ENCODE data around the gene EOMES. TPM values are rescaled to one million over a fixed set of nuclear protein-coding genes. Genes with fewer than 3 reads are reported as not detected.
A peak's percentile ranks its signal among the peaks of the same experiment; 100 is the strongest.

The EOMES gene
- total RNA-seq, 1 experiment from 2014 or later = 0.47 TPM

DNA sequence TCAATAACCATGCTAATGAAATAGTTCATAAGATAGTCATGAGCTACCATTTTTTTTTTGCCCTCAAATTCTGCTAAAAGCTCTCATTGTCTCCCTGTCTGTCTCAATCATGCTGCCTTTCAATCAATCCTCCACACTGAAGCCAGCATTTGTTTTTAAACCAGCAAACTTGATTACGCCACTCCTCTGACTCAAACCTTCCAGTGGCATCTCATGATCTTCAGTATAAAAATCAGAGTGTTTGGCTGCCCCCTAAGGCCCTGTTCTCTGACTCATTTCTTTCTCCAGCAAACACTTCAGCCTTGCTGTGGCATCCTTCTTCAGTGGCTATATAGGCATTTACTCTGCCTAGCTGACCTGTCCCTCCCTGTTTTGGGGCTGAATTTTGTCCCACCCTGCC, 36.0 kb upstream of the EOMES start:
- H3K9me3 ChIP-seq (ENCODE audit: low read length) = no peaks in the 10 kb centered on the region
- ChIA-PET POLR2A (ENCODE audit: unreplicated experiment) (no interaction called here), CTCF (interaction anchor here (0.7 kb wide), 1 partner anchor 15 kb away, joined by 4 read pairs; no protein-coding TSS in a partner anchor)
- no peak overlapping the region for H2AFZ ChIP-seq (ENCODE audit: low read length)
- H3K79me2 ChIP-seq (ENCODE audit: low read length) = no peaks in the 10 kb centered on the region
- H4K20me1 ChIP-seq (ENCODE audit: low read length) = no peaks in the 10 kb centered on the region
- H3K4me3 ChIP-seq (ENCODE audit: low read length) = no peak overlapping the region
- no peak overlapping the region for H3K9ac ChIP-seq (ENCODE audit: low read length)
- peak; percentile 80 for ATAC-seq
- H3K27me3 ChIP-seq (ENCODE audit: low read length) = no peaks in the 10 kb centered on the region
- H3K4me2 ChIP-seq (ENCODE audit: low read length) = no peak overlapping the region
- H3K4me1 ChIP-seq (ENCODE audit: insufficient read depth, low read length) = peaks cover 16% of the 10 kb centered on the region; the same call in 1 of the 2 replicates
- DNase-seq = peak; percentile 88
- no peak overlapping the region for H3K27ac ChIP-seq (ENCODE audit: low read length)
- no peaks in the 10 kb centered on the region for H3F3A ChIP-seq (ENCODE audit: low read length, unreplicated experiment)
- H3K36me3 ChIP-seq (ENCODE audit: low read depth, low read length) = no peaks in the 10 kb centered on the region
- intact Hi-C loops (cut with micrococcal nuclease) = no loop called here
- BruUV-seq (replicated peaks) = no TSS peak
- no peaks in the 10 kb centered on the region for H3K9me2 ChIP-seq (replicated peaks; ENCODE audit: low read length)
- TF ChIP-seq, protein P1, sequence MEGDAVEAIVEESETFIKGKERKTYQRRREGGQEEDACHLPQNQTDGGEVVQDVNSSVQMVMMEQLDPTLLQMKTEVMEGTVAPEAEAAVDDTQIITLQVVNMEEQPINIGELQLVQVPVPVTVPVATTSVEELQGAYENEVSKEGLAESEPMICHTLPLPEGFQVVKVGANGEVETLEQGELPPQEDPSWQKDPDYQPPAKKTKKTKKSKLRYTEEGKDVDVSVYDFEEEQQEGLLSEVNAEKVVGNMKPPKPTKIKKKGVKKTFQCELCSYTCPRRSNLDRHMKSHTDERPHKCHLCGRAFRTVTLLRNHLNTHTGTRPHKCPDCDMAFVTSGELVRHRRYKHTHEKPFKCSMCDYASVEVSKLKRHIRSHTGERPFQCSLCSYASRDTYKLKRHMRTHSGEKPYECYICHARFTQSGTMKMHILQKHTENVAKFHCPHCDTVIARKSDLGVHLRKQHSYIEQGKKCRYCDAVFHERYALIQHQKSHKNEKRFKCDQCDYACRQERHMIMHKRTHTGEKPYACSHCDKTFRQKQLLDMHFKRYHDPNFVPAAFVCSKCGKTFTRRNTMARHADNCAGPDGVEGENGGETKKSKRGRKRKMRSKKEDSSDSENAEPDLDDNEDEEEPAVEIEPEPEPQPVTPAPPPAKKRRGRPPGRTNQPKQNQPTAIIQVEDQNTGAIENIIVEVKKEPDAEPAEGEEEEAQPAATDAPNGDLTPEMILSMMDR (conservative IDR thresholded peaks at IDR 0.05; ENCODE audit: low read depth, low read length) = peak; percentile 16; the same call in 1 of the 2 replicates
- TF ChIP-seq EZH2phosphoT487 (IDR thresholded peaks at IDR 0.05; ENCODE audit: borderline replicate concordance, low read length) (no peak), EZH2 (IDR thresholded peaks at IDR 0.05; ENCODE audit: low read length, unreplicated experiment) (no peak)

DNA sequence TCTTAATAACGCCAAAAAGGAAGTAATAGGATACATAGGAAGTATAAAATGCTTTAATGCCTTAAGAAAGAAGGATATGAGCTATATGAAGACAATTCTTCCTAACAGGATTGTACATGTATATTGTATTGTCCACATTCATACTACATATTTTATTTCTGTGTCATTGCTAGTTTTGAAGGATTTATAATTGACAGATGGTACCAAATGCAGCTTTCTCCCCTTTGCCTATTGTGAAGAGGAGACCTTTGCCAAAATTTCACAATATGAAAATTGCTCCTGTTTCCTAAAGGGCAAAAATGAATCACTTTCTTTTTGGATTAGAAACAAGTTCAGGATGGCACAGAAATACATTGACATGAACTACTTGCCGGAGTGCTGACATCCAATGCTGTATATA, 34.8 kb upstream of the EOMES start:
- POLR2A ChIA-PET (ENCODE audit: unreplicated experiment) = no interaction called here
- no peak overlapping the region for H2AFZ ChIP-seq (ENCODE audit: low read length)
- DNase-seq (peak; percentile 33), ATAC-seq (no peak)
- H3K27ac ChIP-seq (ENCODE audit: low read length) = no peak overlapping the region
- no peaks in the 10 kb centered on the region for H3K27me3 ChIP-seq (ENCODE audit: low read length)
- TF ChIP-seq, protein P1 (conservative IDR thresholded peaks at IDR 0.05; ENCODE audit: low read depth, low read length) = no peak
- TF ChIP-seq EZH2 (IDR thresholded peaks at IDR 0.05; ENCODE audit: low read length, unreplicated experiment) (no peak), EZH2phosphoT487 (IDR thresholded peaks at IDR 0.05; ENCODE audit: borderline replicate concordance, low read length) (no peak)
- intact Hi-C loops (cut with micrococcal nuclease) = no loop called here
- CTCF ChIA-PET = interaction anchor here (0.5 kb wide), 1 partner anchor 45 kb away, joined by 4 read pairs; no protein-coding TSS in a partner anchor
- no peaks in the 10 kb centered on the region for H3F3A ChIP-seq (ENCODE audit: low read length, unreplicated experiment)
- no peaks in the 10 kb centered on the region for H3K9me2 ChIP-seq (replicated peaks; ENCODE audit: low read length)
- H3K4me3 ChIP-seq (ENCODE audit: low read length) = no peak overlapping the region
- peaks cover 16% of the 10 kb centered on the region; the same call in 1 of the 2 replicates for H3K4me1 ChIP-seq (ENCODE audit: insufficient read depth, low read length)
- no TSS peak for BruUV-seq (replicated peaks)
- H3K9ac ChIP-seq (ENCODE audit: low read length) = no peak overlapping the region
- no peaks in the 10 kb centered on the region for H3K36me3 ChIP-seq (ENCODE audit: low read depth, low read length)
- no peaks in the 10 kb centered on the region for H3K9me3 ChIP-seq (ENCODE audit: low read length)
- no peaks in the 10 kb centered on the region for H4K20me1 ChIP-seq (ENCODE audit: low read length)
- H3K4me2 ChIP-seq (ENCODE audit: low read length) = no peak overlapping the region
- no peaks in the 10 kb centered on the region for H3K79me2 ChIP-seq (ENCODE audit: low read length)

DNA sequence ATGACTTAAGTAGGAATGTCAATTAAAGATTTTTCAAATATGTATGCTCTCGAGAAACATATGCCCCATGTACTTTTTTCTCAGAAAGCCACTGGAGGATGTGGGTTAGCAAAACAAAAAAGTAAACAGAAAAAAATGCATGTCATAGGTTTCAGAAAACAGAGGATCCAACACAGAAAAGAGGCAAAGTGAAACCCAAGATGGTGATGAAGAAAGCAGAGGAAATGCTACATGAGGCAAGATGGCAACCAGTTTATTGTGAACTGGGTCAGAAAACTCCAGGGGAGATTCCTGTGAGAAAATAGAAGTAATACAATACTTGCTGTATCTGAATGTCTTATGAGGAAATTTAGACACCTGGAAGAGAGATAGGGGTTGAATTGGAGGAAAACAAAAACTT, 30.8 kb upstream of the EOMES start:
- no peak for TF ChIP-seq EZH2phosphoT487 (IDR thresholded peaks at IDR 0.05; ENCODE audit: borderline replicate concordance, low read length)
- TF ChIP-seq EZH2 (IDR thresholded peaks at IDR 0.05; ENCODE audit: low read length, unreplicated experiment) = no peak
- TF ChIP-seq, protein P1 (conservative IDR thresholded peaks at IDR 0.05; ENCODE audit: low read depth, low read length) = no peak
- Histone ChIP-seq H4K20me1 (ENCODE audit: low read length) (no peaks in the 10 kb centered on the region), H3K4me3 (ENCODE audit: low read length) (no peak overlapping the region), H3K9ac (ENCODE audit: low read length) (no peak overlapping the region), H3K36me3 (ENCODE audit: low read depth, low read length) (no peaks in the 10 kb centered on the region), H3K79me2 (ENCODE audit: low read length) (no peaks in the 10 kb centered on the region), H3K9me2 (replicated peaks; ENCODE audit: low read length) (no peaks in the 10 kb centered on the region), H2AFZ (ENCODE audit: low read length) (no peak overlapping the region), H3K9me3 (ENCODE audit: low read length) (no peaks in the 10 kb centered on the region), H3K4me1 (ENCODE audit: insufficient read depth, low read length) (peaks cover 10% of the 10 kb centered on the region; the same call in 1 of the 2 replicates), H3K4me2 (ENCODE audit: low read length) (no peak overlapping the region), H3K27me3 (ENCODE audit: low read length) (no peaks in the 10 kb centered on the region), H3F3A (ENCODE audit: low read length, unreplicated experiment) (no peaks in the 10 kb centered on the region), H3K27ac (ENCODE audit: low read length) (no peak overlapping the region)
- BruUV-seq (replicated peaks) = no TSS peak
- POLR2A ChIA-PET (ENCODE audit: unreplicated experiment) = no interaction called here
- intact Hi-C loops (cut with micrococcal nuclease) = no loop called here
- no peak for ATAC-seq
- no peak for DNase-seq
- CTCF ChIA-PET = no interaction called here

All from PC-3 (cell line).